ENCODE data around the gene PRR11. TPM values are rescaled to one million over a fixed set of nuclear protein-coding genes. Genes with fewer than 3 reads are reported as not detected.

Gene PRR11
- total RNA-seq (8.5 TPM), polyA plus RNA-seq (3.2 TPM)
- long read RNA-seq, donor 1, result 0 reads
- long read RNA-seq, donor 2, result 0 reads
- long read RNA-seq, donor 3, partial matches to known transcripts, result 0 of 1 reads
- long read RNA-seq, donor 3, other reads (novel, unspliced or antisense), result 0 of 1 reads
- long read RNA-seq, donor 4, partial matches to known transcripts, result 0 of 1 reads
- long read RNA-seq, donor 4, other reads (novel, unspliced or antisense), result 0 of 1 reads
- long read RNA-seq, donor 5, partial matches to known transcripts, result 0 of 2 reads
- long read RNA-seq, donor 5, other reads (novel, unspliced or antisense), result 0 of 2 reads
- long read RNA-seq, donor 6, transcript PRR11-201 (10 exons, 2,332 nt), result major isoform, 5 of 5 reads
- long read RNA-seq, donor 6, partial matches to known transcripts, result 0 of 5 reads
- long read RNA-seq, donor 6, other reads (novel, unspliced or antisense), result 0 of 5 reads
- long read RNA-seq, donor 7, partial matches to known transcripts, result 0 of 4 reads
- long read RNA-seq, donor 7, other reads (novel, unspliced or antisense), result 0 of 4 reads
- long read RNA-seq, donor 8, partial matches to known transcripts, result 0 of 1 reads
- long read RNA-seq, donor 8, other reads (novel, unspliced or antisense), result 0 of 1 reads
- long read RNA-seq, donor 9, result 0 reads
- long read RNA-seq, donor 10, transcript PRR11-201 (10 exons, 2,332 nt), result major isoform, 5 of 5 reads
- long read RNA-seq, donor 10, partial matches to known transcripts, result 0 of 5 reads
- long read RNA-seq, donor 10, other reads (novel, unspliced or antisense), result 0 of 5 reads

DNA sequence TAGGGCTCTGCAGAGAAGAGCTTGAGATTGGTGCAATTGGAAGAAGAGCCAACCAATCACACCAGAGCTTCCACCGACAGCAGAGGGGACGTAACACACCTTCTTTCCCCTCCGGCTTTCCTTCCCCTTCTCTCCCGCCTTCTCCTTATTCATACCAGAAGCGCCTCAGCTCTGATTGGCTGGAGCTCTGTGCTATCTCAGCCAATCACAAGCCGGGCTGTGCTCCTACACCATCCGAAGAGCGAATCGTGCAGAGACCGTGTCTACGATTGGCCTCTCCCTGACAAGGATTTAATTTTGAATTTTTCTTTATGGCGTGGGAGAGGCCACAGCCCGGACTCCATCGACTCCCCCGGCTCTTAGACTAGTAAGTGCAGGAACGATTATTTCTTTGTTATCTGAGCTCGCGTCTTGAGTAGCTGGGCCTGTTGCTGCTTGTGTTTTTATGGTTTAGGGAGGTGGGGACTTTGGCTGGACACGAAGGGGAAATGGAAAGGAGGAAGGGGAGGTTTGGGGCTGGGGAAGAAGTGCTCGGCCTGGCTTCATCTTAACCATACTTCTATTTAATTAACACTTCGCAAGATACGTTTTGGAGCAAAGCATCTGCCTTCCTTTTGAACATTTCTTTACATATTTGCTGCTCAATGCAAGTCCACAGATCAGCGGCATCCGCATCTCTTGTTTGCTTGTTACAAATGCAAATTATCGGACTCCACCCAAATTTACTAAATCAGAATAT is at the start of gene PRR11:
Gene PRR11 (plus strand): TSS at position 308 of the 739 bp plus-strand sequence. CDS start 14,007 bp downstream, outside the sequence.
- H3K27me3 ChIP-seq (ENCODE audit: control insufficient read depth in 2 of 2, insufficient read depth in 1 of 2, low read length in 1 of 2), result no peaks in the 10 kb centered on the region
- WGBS, result 1% methylated on average over 25 of the region's 25 CpGs
- peak within 1 kb of the TSS; percentile 87 to 97 for H3K27ac ChIP-seq (ENCODE audit: low read depth in 1 of 2, low read length in 1 of 2)
- H3K9me3 ChIP-seq (ENCODE audit: control insufficient read depth in 2 of 2, insufficient read depth in 1 of 2, low read length in 1 of 2), result no peaks in the 10 kb centered on the region
- no peaks in the 10 kb centered on the region for H3K36me3 ChIP-seq (ENCODE audit: control insufficient read depth in 2 of 2, insufficient read depth in 2 of 2, low read length in 1 of 2)
- H3K4me3 ChIP-seq (ENCODE audit: low read length in 2 of 2), result peak within 1 kb of the TSS; percentile 78 to 96
- peak in 8 of 9 donors; percentile 94 to 99 (median 98) for DNase-seq (ENCODE audit: low read depth in 6 of 9, low spot score in 9 of 9)
- peaks cover 10 to 33% of the 10 kb centered on the region in 2 donors for H3K4me1 ChIP-seq (ENCODE audit: control insufficient read depth in 2 of 2, insufficient read depth in 2 of 2, low read length in 2 of 2)

DNA sequence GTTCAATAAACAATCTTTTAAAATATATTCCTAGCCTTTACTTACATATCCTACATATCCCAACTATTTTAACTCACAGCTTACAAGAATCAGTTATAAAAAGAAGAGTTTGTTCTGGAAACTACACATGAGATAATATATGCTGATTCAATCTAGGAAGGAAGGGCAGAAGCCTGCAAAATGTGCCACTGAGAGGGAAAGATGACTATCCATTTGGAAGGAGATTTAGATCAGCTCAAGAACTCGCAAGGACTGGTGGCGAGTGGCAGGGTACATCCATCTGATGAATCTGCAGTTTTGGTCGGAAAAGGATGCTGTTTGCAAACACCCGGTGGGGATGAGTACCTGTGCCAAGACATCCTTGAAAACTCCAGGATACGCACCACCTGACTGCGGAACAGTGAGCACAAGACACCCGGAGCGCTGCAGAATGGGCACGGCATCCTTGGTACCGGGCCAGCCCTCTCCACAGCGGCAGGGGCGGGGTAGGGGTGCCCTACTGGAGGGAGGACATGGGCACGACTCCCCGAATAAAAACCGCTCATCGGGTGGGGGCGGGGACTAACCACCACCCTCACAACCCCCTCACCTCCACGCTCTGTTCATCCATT is 49.6 kb upstream of the PRR11 start:
- Histone ChIP-seq H3K27me3 (ENCODE audit: control insufficient read depth in 2 of 2, insufficient read depth in 1 of 2, low read length in 1 of 2) (no peaks in the 10 kb centered on the region), H3K27ac (ENCODE audit: low read depth in 1 of 2, low read length in 1 of 2) (peak overlapping the region; percentile 77 to 90), H3K36me3 (ENCODE audit: control insufficient read depth in 2 of 2, insufficient read depth in 2 of 2, low read length in 1 of 2) (peaks cover 0 to 3% of the 10 kb centered on the region in 2 donors), H3K4me1 (ENCODE audit: control insufficient read depth in 2 of 2, insufficient read depth in 2 of 2, low read length in 2 of 2) (peaks cover 4 to 8% of the 10 kb centered on the region in 2 donors), H3K9me3 (ENCODE audit: control insufficient read depth in 2 of 2, insufficient read depth in 1 of 2, low read length in 1 of 2) (no peaks in the 10 kb centered on the region), H3K4me3 (ENCODE audit: low read length in 2 of 2) (peak overlapping the region; percentile 70 to 99)
- peak; percentile 19 to 73 (median 42) for DNase-seq (ENCODE audit: low read depth in 6 of 9, low spot score in 9 of 9)
- WGBS, result under 1% methylated on average over 18 of the region's 18 CpGs

DNA sequence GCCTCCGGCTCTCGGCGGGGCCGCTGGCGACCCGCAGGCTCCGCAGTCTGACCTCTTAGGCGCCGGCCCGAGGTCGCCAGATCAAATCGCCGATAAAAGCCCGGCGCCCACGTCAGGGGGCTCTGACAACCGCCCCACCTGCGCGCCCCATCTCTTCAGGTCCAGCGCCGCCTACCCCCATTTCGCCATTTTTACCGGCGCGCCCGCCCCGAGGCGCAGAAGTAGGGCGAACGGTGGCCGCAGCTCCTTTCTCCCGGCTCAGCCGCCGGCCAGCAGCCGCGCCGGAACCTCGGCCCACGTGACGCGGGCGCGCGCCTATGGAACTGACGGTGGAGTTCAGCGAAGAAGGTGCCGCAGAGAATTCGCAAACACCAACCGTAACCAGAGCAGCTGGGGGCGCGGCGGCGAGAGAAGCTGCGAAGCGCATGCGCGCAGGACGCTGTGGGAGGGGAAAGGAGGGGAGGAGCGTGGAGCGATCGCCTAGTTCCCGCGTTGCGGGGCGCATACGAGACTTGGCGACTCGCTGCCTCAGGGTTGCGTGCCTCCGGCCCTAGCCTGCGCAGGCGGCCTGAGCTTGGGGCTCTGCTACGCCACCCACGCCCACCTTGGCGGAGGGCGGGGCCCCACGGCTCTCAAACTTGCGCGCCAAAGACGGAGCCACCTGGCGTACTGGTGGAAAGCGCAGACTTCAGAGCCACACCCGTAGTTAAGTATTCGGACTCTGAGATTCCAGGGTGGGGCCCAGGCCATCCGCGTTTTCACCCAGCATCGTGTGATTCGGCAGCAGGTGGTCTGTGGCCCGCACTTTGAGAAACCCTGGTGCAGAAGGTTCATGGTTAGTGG is 48.9 kb upstream of the PRR11 start, which contains the start of gene TRIM37:
Gene TRIM37 (minus strand): TSS at position 418 of the 843 bp plus-strand sequence. CDS start 419 bp downstream, outside the sequence.
- Histone ChIP-seq H3K36me3 (ENCODE audit: control insufficient read depth in 2 of 2, insufficient read depth in 2 of 2, low read length in 1 of 2) (peaks cover 2 to 7% of the 10 kb centered on the region in 2 donors), H3K9me3 (ENCODE audit: control insufficient read depth in 2 of 2, insufficient read depth in 1 of 2, low read length in 1 of 2) (no peaks in the 10 kb centered on the region), H3K27me3 (ENCODE audit: control insufficient read depth in 2 of 2, insufficient read depth in 1 of 2, low read length in 1 of 2) (no peaks in the 10 kb centered on the region), H3K4me1 (ENCODE audit: control insufficient read depth in 2 of 2, insufficient read depth in 2 of 2, low read length in 2 of 2) (peaks cover 4 to 8% of the 10 kb centered on the region in 2 donors), H3K27ac (ENCODE audit: low read depth in 1 of 2, low read length in 1 of 2) (peak within 1 kb of the TSS; percentile 77 to 90), H3K4me3 (ENCODE audit: low read length in 2 of 2) (peak within 1 kb of the TSS; percentile 70 to 99)
- DNase-seq (ENCODE audit: low read depth in 6 of 9, low spot score in 9 of 9), result peak; percentile 95 to 100 (median 99)
- under 1% methylated on average over 89 of the region's 89 CpGs for WGBS

DNA sequence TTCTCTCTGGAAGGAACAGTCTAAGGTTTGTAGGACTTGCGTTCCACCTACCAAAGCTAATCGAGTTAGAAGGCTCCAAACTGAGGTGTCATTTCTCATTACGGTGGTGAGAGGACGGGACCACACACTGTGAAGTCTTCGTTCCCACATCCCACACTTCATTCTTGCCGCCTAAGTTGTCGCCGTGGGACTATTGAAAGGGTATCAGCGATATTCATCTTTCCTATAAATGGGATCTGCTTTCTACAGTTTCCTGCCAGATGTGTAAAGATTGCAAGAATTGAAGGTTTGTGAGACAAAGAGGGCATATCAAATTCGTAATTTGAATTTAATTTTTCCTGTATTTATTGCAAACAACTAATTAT is 48.3 kb upstream of the PRR11 start:
- Histone ChIP-seq H3K27ac (ENCODE audit: low read depth in 1 of 2, low read length in 1 of 2) (peak overlapping the region in 1 of 2 donors; percentile 84), H3K9me3 (ENCODE audit: control insufficient read depth in 2 of 2, insufficient read depth in 1 of 2, low read length in 1 of 2) (no peaks in the 10 kb centered on the region), H3K4me3 (ENCODE audit: low read length in 2 of 2) (peak overlapping the region; percentile 70 to 99), H3K4me1 (ENCODE audit: control insufficient read depth in 2 of 2, insufficient read depth in 2 of 2, low read length in 2 of 2) (peaks cover 4 to 8% of the 10 kb centered on the region in 2 donors), H3K27me3 (ENCODE audit: control insufficient read depth in 2 of 2, insufficient read depth in 1 of 2, low read length in 1 of 2) (no peaks in the 10 kb centered on the region), H3K36me3 (ENCODE audit: control insufficient read depth in 2 of 2, insufficient read depth in 2 of 2, low read length in 1 of 2) (peaks cover 3 to 9% of the 10 kb centered on the region in 2 donors)
- 2% methylated on average over 10 of the region's 10 CpGs for WGBS
- DNase-seq (ENCODE audit: low read depth in 6 of 9, low spot score in 9 of 9), result no peak

DNA sequence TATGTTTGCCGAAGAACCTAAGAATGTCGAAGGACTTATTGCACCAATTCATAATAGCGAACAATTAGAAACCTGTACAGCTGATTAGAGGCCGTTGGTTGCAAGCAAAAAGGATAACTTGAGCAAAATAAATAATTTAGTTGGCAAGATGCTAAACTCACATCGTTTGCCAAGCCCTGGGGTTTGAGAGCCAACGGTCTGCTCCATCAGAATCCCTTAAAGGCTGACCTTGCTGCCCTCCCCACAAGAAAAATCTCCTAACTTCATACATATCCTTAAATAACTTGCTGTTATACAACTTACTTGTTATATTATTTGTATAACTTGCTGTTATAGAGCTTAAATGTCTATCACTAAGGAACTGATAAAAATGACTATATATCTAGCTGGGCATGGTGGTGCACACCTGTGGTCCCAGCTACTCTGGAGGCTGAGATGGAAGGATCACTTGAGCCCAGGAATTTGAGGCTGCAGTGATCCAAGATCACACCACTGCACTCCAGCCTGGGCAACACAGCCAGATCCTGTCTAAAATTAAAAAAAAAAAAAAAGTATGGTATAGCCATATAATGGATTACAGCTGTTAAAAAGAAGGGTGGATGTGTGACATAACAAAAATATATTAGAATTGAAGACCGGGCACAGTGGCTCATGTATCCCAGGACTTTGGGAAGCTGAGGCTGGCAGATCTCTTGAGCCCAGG is 47.0 kb upstream of the PRR11 start:
- H3K27me3 ChIP-seq (ENCODE audit: control insufficient read depth in 2 of 2, insufficient read depth in 1 of 2, low read length in 1 of 2), result no peaks in the 10 kb centered on the region
- no peak overlapping the region for H3K27ac ChIP-seq (ENCODE audit: low read depth in 1 of 2, low read length in 1 of 2)
- DNase-seq (ENCODE audit: low read depth in 6 of 9, low spot score in 9 of 9), result no peak
- peaks cover 4 to 8% of the 10 kb centered on the region in 2 donors for H3K4me1 ChIP-seq (ENCODE audit: control insufficient read depth in 2 of 2, insufficient read depth in 2 of 2, low read length in 2 of 2)
- H3K36me3 ChIP-seq (ENCODE audit: control insufficient read depth in 2 of 2, insufficient read depth in 2 of 2, low read length in 1 of 2), result peaks cover 3 to 12% of the 10 kb centered on the region in 2 donors
- no peaks in the 10 kb centered on the region for H3K9me3 ChIP-seq (ENCODE audit: control insufficient read depth in 2 of 2, insufficient read depth in 1 of 2, low read length in 1 of 2)
- H3K4me3 ChIP-seq (ENCODE audit: low read length in 2 of 2), result no peak overlapping the region
- 96% methylated on average over 7 of the region's 7 CpGs for WGBS

DNA sequence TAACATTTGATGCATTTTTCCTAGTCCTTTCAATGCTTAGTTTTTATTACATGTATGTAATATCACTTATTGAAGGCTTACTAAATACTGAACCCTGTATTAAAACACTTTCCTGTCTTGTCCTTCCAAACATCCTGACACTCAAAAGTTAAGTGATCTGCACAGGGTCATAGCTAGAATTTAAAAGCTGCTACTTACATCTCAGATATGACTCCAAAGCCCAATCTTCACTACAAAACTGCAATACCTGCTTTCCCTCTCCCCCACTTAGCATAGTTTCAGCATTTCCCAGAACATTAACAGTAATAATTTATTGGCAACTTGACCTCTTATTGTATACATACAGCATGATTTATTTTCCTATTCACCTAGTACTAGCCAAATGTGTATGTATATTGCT is 44.6 kb upstream of the PRR11 start:
- peaks cover 9 to 20% of the 10 kb centered on the region in 2 donors for H3K36me3 ChIP-seq (ENCODE audit: control insufficient read depth in 2 of 2, insufficient read depth in 2 of 2, low read length in 1 of 2)
- no peaks in the 10 kb centered on the region for H3K9me3 ChIP-seq (ENCODE audit: control insufficient read depth in 2 of 2, insufficient read depth in 1 of 2, low read length in 1 of 2)
- no peak overlapping the region for H3K27ac ChIP-seq (ENCODE audit: low read depth in 1 of 2, low read length in 1 of 2)
- no peaks in the 10 kb centered on the region for H3K27me3 ChIP-seq (ENCODE audit: control insufficient read depth in 2 of 2, insufficient read depth in 1 of 2, low read length in 1 of 2)
- peaks cover 4 to 6% of the 10 kb centered on the region in 2 donors for H3K4me1 ChIP-seq (ENCODE audit: control insufficient read depth in 2 of 2, insufficient read depth in 2 of 2, low read length in 2 of 2)
- DNase-seq (ENCODE audit: low read depth in 6 of 9, low spot score in 9 of 9), result no peak
- H3K4me3 ChIP-seq (ENCODE audit: low read length in 2 of 2), result no peak overlapping the region

DNA sequence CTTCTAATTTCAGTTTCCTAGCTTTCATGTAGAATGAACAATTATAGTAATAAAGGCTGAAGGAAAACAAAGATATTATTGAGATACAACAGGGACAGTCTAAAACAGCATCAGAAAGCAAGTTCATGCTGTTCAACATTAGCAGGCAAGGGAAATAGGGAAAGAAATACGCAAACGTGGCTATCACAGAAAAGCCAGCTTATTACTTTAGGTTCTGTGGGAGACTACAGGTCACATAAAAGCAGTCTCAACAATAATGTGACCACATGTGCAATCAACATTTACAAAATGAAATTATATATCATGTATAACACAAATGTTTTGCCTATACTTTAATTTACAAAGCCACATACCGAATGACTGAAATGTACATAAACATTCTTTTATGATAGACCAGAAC is 44.0 kb upstream of the PRR11 start:
- whole genome bisulfite sequencing, result 96% methylated on average over 3 of the region's 3 CpGs
- DNase-seq (ENCODE audit: low read depth in 6 of 9, low spot score in 9 of 9), result no peak
- peaks cover 4% of the 10 kb centered on the region in 2 donors for H3K4me1 ChIP-seq (ENCODE audit: control insufficient read depth in 2 of 2, insufficient read depth in 2 of 2, low read length in 2 of 2)
- peaks cover 9 to 20% of the 10 kb centered on the region in 2 donors for H3K36me3 ChIP-seq (ENCODE audit: control insufficient read depth in 2 of 2, insufficient read depth in 2 of 2, low read length in 1 of 2)
- H3K27ac ChIP-seq (ENCODE audit: low read depth in 1 of 2, low read length in 1 of 2), result no peak overlapping the region
- H3K27me3 ChIP-seq (ENCODE audit: control insufficient read depth in 2 of 2, insufficient read depth in 1 of 2, low read length in 1 of 2), result no peaks in the 10 kb centered on the region
- no peaks in the 10 kb centered on the region for H3K9me3 ChIP-seq (ENCODE audit: control insufficient read depth in 2 of 2, insufficient read depth in 1 of 2, low read length in 1 of 2)
- no peak overlapping the region for H3K4me3 ChIP-seq (ENCODE audit: low read length in 2 of 2)
